G401 (cell line): ENCODE data around the gene TMEM63B. TPM values are rescaled to one million over a fixed set of nuclear protein-coding genes. Genes with fewer than 3 reads are reported as not detected.
"Not testable (repeated sequence)": the region's sequence is repeated elsewhere in the genome, so short reads cannot be mapped to it uniquely, and the experiment has no call there.

Experiments used
- DNase-seq: peaks from one replicate; pipeline ENCODE4 v3.0.0-alpha.2; 2015; ENCODE audit warnings: low spot score
- in situ Hi-C: cut with HindIII; loops from 2 replicates; pipeline ENCODE4 v1.10.0; 2016; ENCODE audit warnings: low sequenced_read_pairs, mixed read lengths
- total RNA-seq: library from RNA; depleted of rRNA; stranded (reverse); fragments of >200 nt; shearing (Covaris generic); gene quantifications from 2 replicates; pipeline ENCODE4 v1.2.3, GENCODE V29; 2014

Gene TMEM63B
- total RNA-seq, 1 experiment from 2014 or later, result 10.0 TPM

DNA sequence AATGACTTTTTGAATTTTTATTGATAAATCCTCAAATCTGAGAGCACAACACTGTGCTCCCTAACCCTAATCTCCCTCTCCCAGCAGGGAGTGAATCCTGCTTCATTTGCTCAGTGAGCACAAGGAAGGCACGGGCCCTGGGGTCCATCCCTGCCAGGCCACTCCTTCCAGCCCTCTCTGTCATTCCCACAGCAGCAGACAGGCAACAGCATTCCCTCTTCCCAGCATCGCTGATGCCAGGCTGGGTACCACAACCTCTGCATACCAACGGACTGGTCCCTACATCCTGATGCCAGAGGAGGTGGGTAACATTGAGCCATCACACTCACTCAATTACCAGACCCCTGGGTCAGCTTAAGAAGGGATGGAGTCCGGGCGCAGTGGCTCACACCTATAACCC lies 34.3 kb upstream of the TMEM63B start:
- in situ Hi-C loops, result loop anchor here (10.0 kb wide), 1 partner anchor 162 kb away; the partner anchor contains the start of gene SLC35B2

DNA sequence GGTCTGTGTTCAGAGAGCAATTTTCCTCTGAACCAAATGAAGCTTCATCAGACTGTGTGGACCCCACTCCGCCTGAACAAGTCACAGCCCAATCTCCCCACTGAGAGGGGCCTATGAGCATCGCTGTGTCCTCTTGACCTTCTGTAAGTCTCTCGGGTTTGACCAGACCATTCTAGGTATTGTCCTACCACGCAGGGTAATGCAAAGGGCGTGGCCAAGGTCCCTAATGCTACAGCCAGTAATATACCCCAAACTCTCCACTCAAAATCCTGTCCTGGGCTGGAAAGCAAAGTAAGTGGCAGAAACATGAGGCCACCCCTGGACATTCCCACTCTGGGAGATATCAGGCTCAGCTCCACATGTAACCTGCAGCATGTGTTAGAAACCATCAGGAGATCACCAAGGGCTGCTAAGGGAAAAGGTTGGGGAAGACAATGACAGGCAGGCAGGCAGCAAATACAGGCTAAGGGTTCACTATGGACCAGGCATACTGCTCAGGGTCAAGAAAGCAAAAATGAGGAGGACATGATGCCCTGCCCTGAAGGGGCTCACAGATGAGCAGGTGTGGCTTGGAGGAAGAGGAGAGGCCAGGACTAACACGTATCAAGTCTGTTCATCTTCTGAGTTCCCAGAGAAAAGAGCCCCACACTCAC lies 33.5 kb upstream of the TMEM63B start:
- in situ Hi-C loops, result loop anchor here (10.0 kb wide), 1 partner anchor 161 kb away; the partner anchor contains the start of gene SLC35B2

More for the DNA sequence above, 34.3 kb upstream of the TMEM63B start:
- DNase-seq, result no peak

DNA sequence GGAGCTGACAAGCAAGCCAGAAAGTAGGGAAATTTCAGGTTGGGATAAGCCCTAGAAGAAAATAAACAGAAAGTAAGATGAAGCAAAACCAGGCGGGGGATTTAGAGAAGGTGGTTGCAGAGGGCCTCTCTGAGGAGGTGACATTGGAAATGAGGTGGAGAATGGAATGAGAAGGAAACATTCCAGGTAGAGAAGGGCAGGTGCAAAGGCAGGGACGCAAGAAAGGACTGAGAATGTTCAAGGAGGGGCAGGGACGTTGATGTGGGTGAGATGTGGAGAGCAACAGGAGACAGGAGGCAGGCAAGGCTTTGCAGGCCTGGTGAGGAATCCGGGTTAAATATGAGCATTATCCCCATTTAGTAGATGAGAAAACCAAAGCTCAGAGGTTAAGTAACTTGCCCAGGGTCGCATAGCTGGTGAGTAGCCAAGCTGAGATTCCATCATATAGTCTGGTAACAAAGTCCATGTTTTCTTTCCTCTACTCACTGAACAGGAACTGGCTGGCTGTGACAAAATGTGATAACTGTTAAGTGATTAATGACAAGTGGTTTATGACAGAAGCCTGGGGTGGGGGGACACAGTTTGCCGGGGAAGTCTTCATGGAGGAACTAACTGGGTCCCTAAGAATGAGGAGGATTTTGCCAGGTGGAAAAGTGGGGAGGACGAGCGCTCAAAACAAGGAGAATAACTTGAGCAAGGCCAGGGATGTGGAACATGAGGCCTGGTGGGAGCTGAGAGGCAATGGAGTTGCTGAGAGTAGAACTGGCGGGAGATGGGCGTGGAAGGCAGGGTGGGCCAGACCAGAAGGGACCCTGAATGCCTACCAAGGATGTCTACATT lies 32.7 kb upstream of the TMEM63B start:
- DNase-seq, result no peak
- in situ Hi-C loops, result loop anchor here (10.0 kb wide), 1 partner anchor 160 kb away; the partner anchor contains the start of gene SLC35B2

More for the DNA sequence above, 33.5 kb upstream of the TMEM63B start:
- no peak for DNase-seq

DNA sequence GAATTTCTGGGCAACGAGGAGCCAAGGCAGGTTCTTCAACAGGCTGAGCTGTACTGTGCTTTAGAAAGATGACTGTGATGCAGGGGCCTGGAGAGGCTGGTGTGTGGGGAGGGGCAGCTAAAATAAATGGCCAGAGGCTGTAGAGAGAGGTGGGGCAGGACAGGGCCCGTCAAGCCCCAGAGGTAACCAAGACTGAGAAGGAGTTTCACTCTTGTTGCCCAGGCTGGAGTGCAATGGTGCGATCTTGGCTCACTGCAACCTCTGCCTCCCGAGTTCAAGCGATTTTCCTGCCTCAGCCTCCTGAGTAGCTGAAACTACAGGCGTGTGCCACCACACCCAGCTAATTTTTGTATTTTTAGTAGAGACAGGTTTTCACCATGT lies 32.1 kb upstream of the TMEM63B start:
- DNase-seq, result not testable (repeated sequence)
- in situ Hi-C loops, result loop anchor here (10.0 kb wide), 1 partner anchor 160 kb away; the partner anchor contains the start of gene SLC35B2

DNA sequence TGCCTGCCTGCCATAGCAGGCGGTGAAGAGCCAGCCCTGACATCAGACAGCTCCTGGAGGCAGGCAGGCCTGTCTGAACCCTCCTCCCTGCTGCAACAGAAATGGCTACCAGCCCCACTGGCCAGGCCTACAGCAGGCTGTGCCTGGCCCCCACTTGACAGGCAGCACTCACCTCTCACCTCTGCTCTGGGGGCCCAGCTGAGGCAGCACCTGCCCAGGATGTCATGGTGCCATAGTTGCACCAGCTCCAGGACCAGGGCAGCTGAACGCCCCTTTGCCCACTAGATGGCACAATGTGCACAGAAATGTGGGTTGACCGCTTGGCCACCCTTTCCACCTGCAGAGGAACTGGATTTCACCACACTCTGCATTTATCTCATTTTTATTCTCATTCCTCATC lies 30.7 kb upstream of the TMEM63B start:
- peak; percentile 88 for DNase-seq
- in situ Hi-C loops, result loop anchor here (10.0 kb wide), 1 partner anchor 158 kb away; the partner anchor contains the start of gene SLC35B2

DNA sequence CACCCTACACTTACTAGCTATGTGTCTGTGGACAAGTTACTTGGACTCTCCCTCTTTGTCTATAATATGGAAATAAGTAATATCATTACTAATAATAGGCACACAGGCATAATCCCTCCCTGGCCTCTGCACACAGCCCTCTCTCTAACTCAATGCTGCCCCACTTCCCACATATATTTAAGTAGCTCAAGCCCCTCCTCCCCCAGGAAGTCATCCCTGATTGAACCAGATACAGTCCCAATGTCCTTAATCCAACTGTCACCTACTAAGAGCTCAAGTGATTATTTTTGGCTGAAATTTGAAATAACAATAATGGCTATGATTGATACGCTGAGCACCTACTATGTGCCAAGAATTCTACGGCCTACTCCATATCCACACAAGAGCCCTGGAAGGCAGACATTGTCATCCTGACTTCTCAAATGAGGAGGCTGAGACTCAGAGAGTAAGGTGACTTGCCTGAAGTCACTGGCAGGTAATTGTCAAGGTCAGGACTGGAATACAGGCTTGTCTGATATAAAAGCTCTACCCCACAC lies 29.5 kb upstream of the TMEM63B start:
- in situ Hi-C loops, result loop anchor here (10.0 kb wide), 1 partner anchor 157 kb away; the partner anchor contains the start of gene SLC35B2
- no peak for DNase-seq

DNA sequence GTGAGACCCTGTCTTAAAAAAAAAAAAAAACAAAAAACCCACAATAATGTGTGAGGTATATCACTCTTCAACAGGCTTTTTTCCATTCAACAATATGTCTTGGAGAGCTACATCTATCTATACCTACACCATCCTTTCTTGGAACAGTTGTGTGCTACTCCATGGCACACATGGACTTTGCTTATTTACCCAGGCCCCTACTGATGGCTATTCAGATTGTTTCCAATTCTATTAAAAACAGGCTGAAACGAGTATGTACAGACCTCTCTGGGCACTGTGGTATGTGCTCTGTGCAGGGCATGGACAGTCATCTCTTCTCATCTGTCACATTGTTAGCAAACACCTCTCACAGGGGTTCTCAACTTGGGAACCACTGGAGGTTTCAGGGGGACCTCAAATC lies 28.2 kb upstream of the TMEM63B start:
- no peak for DNase-seq
- in situ Hi-C loops, result loop anchor here (10.0 kb wide), 1 partner anchor 156 kb away; the partner anchor contains the start of gene SLC35B2

DNA sequence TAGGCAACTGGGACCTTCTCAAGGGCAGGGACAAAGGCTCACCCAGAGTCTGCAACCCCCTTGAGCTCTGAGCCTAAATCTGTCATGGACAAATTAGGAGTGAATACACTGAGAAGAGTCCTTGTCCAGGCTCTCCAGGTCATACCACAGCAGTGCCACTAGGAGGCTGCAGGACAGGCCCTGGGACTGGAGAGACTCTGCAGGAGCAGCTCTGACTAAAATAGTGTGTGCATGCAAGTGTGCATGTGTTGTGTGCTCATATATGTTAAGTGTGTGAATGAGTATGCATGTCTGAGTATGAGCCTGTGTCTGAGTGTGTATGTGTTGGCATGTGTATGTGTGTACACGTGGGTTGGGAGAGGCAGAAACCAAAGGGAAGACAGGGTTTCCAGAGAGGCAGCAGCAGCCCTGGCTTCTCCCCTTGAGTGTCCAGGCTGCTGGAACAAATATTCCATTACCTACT lies 27.2 kb upstream of the TMEM63B start:
- peak; percentile 24 for DNase-seq
- in situ Hi-C loops, result loop anchor here (5.0 kb wide), 1 partner anchor 52 kb away; no protein-coding TSS in a partner anchor

DNA sequence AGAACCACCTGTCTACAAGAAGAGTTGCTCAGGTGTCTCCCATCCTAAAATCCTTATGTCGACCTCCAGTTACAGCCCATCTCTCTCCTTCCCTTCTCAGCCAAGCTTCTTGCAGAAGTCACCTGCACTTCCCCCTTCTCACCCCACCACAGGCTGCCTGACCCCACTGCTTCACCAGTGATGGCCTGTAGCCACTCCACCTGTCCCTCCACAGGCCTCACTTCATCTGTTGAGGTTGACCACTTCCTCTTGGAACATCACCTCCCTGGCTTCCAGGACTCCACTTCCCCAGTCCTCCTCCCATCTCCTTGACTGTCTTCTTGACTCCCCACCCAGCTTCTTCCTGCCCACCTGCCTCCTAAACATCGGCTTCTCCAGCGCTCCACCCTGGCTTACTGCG lies 25.5 kb upstream of the TMEM63B start:
- in situ Hi-C loops, result loop anchor here (5.0 kb wide), 1 partner anchor 50 kb away; no protein-coding TSS in a partner anchor
- DNase-seq, result no peak

DNA sequence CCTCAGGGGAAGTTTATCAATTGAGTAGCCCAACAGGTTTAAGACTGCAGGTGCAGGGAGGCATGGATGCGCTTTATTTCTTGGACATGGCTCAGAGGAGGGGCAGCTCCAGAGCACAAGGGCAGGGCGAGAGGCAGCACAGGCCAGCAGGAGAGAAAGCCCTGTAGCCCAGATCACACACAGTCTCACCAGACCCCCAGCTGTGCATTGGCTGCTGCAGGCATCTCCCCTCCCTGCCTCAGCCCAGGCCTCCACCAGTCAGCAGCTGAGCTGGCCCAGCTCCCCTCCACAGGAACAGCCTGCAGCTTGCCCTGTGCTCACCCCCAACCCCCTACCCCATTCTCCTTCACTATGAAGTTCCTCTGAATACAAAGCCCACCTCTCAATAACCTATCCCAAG lies 24.8 kb upstream of the TMEM63B start:
- in situ Hi-C loops, result loop anchor here (5.0 kb wide), 1 partner anchor 50 kb away; no protein-coding TSS in a partner anchor
- no peak for DNase-seq

DNA sequence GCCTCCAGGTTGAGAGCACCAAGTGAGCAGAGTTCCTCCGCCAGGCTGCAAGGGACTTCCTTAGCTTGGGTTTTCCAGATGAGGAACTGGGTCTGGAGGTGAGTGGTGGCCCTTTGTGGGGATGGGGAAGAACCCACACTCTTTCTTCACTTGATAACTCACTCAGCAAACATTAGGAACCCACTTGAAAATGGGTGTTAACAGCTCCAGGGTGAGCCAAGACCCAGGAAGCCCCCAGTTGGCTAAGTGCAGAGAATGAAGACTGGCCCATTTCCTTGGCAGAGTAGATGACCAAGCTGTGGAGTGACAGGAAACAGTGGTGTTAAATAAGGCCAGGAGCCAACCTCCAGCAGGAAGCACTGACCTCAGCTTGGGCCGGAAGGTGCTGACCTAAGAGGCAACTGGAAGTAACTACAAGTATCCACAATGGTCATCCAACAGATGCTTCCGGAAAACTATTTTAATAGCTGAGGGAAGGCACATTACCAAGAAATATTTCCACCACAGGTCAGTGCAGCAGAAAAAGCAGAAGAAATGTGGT lies 22.8 kb upstream of the TMEM63B start:
- in situ Hi-C loops, result loop anchor here (5.0 kb wide), 1 partner anchor 48 kb away; no protein-coding TSS in a partner anchor

DNA sequence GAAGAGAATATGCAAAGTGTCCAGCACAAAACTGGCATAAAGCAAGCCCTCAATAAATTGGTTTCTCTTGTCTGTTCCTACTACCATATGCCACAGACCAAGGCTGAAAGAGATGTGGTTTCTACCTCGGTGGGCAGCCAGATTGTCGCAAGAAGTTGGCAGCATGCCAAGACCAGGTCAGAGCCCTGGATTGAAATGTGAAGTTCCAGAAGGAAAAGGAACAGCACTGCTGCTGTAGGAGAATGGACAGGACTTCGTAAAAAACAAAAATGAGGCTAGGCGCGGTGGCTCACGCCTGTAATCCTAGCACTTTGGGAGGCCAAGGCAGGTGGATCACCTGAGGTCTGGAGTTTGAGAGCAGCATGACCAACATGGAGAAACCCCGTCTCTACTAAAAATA lies 22.2 kb upstream of the TMEM63B start:
- in situ Hi-C loops, result no loop called here
- peak; percentile 74 for DNase-seq

More for the DNA sequence above, 22.8 kb upstream of the TMEM63B start:
- DNase-seq, result no peak

DNA sequence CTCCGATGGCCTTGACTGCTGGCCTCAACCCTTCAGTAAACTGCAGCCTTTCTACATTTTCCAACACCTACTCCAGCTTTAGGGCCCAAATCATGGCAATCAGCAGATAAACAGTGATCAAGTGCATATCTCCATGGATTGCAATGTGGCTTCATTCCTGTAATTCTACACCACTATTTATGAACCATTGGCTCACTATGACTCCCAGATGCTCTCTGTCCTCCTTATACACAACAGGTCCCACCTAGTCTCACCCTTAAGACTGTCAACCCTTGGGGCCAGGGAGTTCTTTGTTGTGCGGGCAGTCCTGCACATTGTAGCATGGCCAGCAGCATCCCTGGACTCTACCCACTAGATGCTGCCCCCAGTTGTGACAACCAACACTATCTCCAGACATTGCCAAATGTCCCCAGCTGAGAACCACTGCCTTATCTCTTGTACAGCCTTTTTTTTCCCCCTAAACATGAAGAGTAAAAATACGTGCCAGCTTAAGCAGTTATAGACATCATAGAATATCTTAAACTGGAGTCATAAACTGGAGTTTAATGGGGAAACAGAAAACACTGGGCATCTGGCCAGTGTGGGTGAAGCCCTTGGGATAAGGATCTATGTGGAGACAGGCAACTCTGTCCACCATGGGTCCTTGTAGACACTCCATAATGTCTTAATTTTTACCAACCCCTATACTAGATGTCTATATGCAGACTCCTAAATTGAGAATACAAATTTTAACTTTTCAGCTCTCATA lies 21.2 kb upstream of the TMEM63B start:
- in situ Hi-C loops, result no loop called here
- no peak for DNase-seq

DNA sequence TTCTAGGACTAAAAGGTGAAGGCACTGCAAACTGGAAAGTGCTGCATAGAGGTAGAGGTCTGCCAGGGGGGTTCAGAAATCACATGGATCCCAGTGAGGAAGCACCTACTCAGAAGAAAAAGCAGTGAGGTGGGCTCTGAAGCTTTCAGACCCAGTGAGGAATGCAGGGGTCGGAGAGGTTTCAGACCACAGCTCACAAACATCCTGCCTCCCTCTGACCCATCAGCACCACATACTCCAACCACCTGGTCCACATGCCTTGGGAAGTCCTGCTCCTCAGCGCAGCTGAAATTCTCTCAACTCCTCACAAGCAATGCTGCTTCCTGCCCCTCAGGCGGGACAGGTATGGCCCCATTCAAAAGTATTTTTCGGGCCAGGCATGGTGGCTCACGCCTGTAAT lies 20.3 kb upstream of the TMEM63B start:
- no peak for DNase-seq
- in situ Hi-C loops, result no loop called here

DNA sequence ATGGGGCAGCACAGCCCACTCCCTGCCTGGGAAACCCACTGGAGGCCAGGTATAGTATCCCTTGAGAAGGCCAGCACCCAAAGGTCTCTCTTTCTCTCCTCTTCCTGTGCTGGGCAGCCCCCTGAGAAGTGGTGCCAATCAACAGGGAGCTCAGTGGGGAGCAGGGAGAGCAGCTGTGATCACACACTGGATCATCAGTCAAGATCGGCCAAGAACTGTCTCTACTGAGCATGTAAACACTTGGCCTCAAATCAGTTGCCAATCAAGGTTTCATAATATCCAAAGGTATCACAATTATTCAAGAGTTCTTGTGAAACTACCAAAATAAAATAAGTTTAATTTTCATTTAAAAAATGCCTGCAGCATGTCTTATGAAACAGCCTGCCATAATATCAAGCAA lies 18.9 kb upstream of the TMEM63B start:
- in situ Hi-C loops, result no loop called here
- DNase-seq, result no peak

DNA sequence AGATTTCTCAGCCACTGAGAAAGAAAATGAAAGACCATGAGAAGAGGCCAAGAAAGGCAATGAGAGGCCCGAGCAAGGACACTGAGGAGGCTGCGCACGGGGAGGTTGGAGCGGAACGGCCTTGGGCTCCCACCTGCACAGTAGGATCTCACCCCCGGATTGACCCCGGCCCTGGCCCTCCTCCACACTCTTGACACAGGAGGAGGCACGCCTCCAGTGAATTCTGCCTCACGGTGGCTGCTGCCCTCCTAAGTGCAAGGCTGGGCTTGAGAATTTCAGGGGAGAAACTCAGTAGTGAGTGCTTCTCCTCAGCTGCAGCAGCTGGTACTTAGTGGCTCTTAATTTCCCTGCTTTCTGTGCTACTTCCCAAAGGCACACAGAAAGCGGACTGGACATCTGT lies 18.1 kb upstream of the TMEM63B start:
- in situ Hi-C loops, result no loop called here

DNA sequence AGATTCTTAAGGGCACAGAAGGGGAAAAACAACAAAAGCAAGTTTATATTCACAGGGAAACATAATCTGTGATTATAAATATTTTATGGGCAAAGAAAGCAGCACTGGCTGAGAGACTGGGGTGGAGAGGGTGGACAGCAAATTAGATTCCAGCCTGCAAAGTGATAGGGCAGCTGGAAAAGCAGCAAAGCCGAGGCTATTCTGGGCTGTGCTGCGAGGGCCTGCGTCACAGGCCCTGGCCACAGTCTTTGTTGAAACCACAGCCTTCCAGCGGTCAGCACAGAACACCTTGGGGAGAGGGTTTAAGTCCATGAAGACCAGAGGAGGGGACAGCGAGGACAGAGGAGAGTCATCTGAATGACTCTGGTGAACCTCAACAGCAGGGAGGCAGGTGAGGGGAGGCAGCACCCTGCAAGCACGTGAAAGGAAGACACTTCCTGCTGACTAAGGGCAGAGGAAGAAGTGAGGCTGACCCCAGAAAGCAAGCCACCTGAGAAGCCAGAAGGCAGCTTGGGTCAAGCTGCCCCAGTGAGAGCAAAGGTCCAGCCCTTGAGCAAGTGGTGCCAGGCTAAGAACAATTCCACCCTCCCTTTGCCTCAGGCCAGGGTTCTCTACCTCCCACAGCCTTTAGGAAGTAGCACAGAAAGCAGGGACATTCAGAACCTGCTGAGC lies 17.2 kb upstream of the TMEM63B start:
- in situ Hi-C loops, result no loop called here
- no peak for DNase-seq

More for the DNA sequence above, 18.1 kb upstream of the TMEM63B start:
- DNase-seq, result no peak

DNA sequence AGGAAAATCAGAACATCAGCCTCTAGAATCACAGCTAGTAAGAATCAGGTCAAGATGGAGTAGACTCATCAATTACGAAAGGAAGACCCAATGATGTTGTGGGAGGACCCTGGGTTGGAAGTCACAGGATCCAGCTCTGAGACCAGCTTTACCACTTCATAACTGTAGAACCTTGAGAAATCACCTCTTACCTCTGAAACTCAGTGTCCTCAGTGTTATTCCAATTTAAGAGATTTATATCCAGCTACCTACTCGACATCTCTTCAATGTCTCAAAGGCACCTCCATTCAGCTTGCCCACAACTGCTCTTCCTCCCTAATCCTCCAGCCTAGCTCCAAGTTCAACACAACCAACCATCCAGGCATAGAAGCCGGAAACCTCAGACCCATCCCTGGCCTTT lies 16.4 kb upstream of the TMEM63B start:
- in situ Hi-C loops, result no loop called here
- DNase-seq, result no peak
